WERI-Rb-1 (cell line): ENCODE measurements around the gene DHX29.
A peak's percentile ranks its signal among the peaks of the same experiment; 100 is the strongest.

Source experiments
- DNase-seq: peaks from one replicate; pipeline ENCODE4 v3.0.0-alpha.2; 2020
- H3K27ac ChIP-seq: fragments of 250-450 bp; sonication (Bioruptor Pico); 2 replicates; pipeline ENCODE4 v1.5.1; 2020; ENCODE audit warnings: mild to moderate bottlenecking, moderate library complexity
- H3K27me3 ChIP-seq: fragments of 250-450 bp; sonication (Bioruptor Pico); 2 replicates; pipeline ENCODE4 v1.5.1; 2021; ENCODE audit warnings: mild to moderate bottlenecking, low read depth, moderate library complexity; ENCODE audit not compliant: insufficient read depth, severe bottlenecking
- H3K36me3 ChIP-seq: fragments of 250-450 bp; sonication (Bioruptor Pico); 2 replicates; pipeline ENCODE4 v1.5.1; 2020; ENCODE audit warnings: mild to moderate bottlenecking, moderate library complexity
- H3K4me3 ChIP-seq: 2 replicates; pipeline ENCODE4 v1.5.1; 2011; ENCODE audit warnings: low read depth, mild to moderate bottlenecking, control low read depth, low read length
- H3K9me3 ChIP-seq: fragments of 250-450 bp; sonication (Bioruptor Pico); 2 replicates; pipeline ENCODE4 v1.5.1; 2021; ENCODE audit warnings: mild to moderate bottlenecking, moderate library complexity; ENCODE audit not compliant: severe bottlenecking
- TF ChIP-seq, protein P1 (sequence below): IDR thresholded peaks from 2 replicates; pipeline ENCODE4 v1.5.1; 2011; ENCODE audit warnings: low read depth, mild to moderate bottlenecking, control low read depth, inconsistent platforms, low read length

DHX29 gene

DNA sequence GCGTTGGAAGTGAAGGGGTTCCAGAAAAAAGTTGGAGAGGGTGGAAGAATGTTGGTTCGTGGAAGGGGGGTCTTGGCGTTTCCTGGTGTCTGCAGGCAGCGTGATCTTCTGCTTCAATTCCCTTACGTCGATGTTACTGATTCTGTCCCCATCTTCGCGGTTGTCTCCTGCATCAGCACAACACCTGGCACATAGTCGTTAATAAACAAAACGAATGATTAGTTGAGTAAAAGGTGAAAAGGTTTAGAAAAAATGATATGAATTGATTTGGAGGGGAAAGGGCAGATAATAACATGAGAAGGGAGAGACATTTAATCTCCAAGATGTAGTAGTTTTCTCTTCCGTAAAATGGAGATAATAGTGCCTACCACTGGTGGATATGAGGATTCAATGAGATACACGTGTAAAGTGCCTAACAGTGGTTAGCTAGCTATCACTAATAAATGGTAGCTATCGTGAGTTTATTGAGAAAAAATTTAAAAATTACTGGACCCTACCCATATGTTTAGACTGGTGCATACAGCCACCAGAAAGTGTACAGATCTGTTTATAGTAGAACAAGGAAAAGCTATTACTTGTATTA is 851 bp upstream of the DHX29 start:
- Histone ChIP-seq H3K4me3 (peak overlapping the region; percentile 100), H3K27me3 (no peaks in the 10 kb centered on the region), H3K27ac (peak overlapping the region; percentile 97), H3K36me3 (peaks cover 8% of the 10 kb centered on the region), H3K9me3 (no peaks in the 10 kb centered on the region)
- DNase-seq, result peak; percentile 8
- TF ChIP-seq, protein P1, sequence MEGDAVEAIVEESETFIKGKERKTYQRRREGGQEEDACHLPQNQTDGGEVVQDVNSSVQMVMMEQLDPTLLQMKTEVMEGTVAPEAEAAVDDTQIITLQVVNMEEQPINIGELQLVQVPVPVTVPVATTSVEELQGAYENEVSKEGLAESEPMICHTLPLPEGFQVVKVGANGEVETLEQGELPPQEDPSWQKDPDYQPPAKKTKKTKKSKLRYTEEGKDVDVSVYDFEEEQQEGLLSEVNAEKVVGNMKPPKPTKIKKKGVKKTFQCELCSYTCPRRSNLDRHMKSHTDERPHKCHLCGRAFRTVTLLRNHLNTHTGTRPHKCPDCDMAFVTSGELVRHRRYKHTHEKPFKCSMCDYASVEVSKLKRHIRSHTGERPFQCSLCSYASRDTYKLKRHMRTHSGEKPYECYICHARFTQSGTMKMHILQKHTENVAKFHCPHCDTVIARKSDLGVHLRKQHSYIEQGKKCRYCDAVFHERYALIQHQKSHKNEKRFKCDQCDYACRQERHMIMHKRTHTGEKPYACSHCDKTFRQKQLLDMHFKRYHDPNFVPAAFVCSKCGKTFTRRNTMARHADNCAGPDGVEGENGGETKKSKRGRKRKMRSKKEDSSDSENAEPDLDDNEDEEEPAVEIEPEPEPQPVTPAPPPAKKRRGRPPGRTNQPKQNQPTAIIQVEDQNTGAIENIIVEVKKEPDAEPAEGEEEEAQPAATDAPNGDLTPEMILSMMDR, result no peak

DNA sequence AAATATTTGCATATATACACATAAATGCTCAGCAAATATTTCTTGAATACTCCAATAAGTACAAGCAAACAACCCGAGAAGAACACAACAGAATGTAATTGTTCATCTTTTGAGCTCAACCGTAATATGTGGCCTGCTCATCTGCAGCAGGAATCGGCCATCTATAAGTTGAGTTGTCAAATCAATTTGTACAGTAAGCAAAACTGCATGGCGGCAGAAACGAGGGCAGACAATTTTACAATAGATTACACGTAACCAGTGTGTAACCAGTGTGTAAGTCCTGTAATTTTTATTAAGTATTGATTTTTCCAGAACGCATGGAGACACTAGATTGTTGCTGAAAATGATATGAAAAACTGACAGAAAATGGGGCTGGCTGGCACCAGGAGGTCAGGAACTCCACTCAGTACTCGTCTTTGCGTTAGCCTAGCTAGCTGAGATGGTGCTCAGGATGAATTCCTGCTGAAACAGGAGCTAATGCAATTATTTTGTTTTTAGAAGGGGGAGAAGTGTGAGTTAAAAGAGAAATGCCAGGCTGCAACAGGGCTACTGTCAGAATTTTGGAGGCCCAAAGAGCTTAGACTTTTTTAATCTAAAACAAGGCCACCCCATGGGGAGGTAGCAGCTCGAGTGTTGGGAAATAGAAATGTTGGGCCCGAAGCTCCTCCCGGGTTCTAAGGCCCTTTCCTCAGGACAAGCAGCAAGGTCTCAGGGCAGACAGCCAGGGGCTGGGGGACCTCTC is 682 bp downstream of the DHX29 start:
- no peak for DNase-seq
- Histone ChIP-seq H3K27ac (peak overlapping the region; percentile 97), H3K4me3 (peak overlapping the region; percentile 100), H3K36me3 (peaks cover 12% of the 10 kb centered on the region), H3K27me3 (no peaks in the 10 kb centered on the region), H3K9me3 (no peaks in the 10 kb centered on the region)
- TF ChIP-seq, protein P1, result no peak

DNA sequence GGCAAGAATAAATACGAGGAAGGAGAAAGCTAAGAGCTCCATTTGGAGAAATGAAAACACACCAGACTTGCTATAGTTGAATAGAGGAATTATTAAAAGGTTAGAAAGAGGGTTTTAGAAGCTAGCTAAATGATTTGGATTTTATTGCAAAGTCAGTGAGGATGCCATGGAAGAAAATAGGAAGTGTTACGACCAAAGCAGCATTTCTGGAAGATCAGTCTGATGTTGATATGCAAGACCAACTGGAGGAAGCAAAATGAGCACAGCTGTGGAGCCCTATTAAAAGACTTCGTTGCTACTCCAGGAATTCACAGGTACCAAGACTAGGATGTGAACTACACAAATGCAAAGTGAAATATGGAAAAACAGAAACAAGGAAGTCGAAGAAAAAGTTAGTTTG is 2.1 kb downstream of the DHX29 start:
- no peak for DNase-seq
- peaks cover 19% of the 10 kb centered on the region for H3K36me3 ChIP-seq
- H3K27ac ChIP-seq, result no peak overlapping the region
- H3K27me3 ChIP-seq, result no peaks in the 10 kb centered on the region
- TF ChIP-seq, protein P1, result no peak
- H3K4me3 ChIP-seq, result no peak overlapping the region
- H3K9me3 ChIP-seq, result no peaks in the 10 kb centered on the region

DNA sequence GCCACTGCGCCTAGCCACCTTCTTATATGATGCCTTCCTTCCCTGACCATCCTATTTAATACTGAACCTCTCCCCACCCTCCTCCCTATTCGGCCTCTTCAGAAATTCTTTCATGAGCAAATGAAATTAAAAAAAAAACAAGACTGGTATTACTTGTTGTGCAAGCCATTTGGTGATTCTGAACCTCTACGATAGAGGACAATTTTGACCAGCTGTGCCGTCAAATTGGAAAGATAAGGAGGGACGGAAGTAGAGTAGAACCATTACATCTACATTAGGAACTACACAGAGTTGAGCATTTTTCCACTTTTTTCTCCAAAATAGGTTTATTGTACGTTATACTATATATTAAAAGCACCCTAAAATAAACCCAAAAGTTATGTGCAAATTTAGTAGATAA is 2.9 kb downstream of the DHX29 start:
- TF ChIP-seq, protein P1, result no peak
- DNase-seq, result no peak
- H3K27ac ChIP-seq, result no peak overlapping the region
- H3K36me3 ChIP-seq, result peaks cover 21% of the 10 kb centered on the region
- no peaks in the 10 kb centered on the region for H3K9me3 ChIP-seq
- H3K4me3 ChIP-seq, result no peak overlapping the region
- no peaks in the 10 kb centered on the region for H3K27me3 ChIP-seq

DNA sequence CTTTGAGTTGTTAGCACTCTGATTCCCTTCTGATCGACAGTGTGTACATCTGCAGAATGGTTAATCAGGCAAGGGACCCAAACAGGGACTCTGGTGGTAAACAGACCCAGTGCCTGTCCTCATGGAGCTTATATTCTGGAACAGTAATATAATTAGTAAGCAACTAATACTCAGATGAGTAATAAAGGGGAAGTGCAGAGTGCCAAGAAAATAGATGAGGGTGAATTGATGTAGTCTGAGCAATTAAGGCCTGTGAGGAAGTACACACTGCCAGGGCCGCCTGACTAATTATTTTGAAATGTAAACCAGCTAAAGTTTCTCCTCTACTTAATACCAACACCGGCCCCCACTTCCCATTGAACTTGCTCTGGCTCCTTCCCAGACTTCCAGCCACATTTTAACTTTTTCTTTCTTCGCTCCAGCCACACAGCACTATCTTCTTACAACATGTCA is 4.2 kb downstream of the DHX29 start:
- Histone ChIP-seq H3K36me3 (peaks cover 22% of the 10 kb centered on the region), H3K27ac (no peak overlapping the region), H3K9me3 (no peaks in the 10 kb centered on the region), H3K27me3 (no peaks in the 10 kb centered on the region), H3K4me3 (no peak overlapping the region)
- TF ChIP-seq, protein P1, result no peak
- no peak for DNase-seq

DNA sequence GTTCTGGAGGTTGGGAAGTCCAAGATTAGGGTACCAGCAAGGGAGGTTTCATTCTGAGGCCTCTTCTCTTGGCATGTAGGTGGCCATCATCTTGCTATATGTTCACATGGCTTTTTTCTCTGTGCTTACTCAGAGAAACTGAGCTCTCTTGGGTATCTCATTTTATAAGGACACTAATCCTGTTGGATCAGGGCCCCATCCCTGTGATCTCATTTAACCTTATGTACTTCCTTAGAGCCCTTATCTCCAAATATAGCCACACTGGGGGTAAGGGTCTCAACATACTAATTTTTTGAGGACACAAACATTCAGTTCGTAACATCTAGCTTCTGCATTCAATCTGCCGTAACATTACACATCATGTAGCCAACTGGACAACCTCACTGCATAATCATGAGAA is 6.6 kb downstream of the DHX29 start:
- TF ChIP-seq, protein P1, result no peak
- Histone ChIP-seq H3K27me3 (no peaks in the 10 kb centered on the region), H3K4me3 (no peak overlapping the region), H3K9me3 (no peaks in the 10 kb centered on the region), H3K36me3 (peaks cover 41% of the 10 kb centered on the region), H3K27ac (no peak overlapping the region)
- no peak for DNase-seq
